Endothelial cell of umbilical vein (primary cell): ENCODE results near the gene LAG3. TPM values are rescaled to one million over a fixed set of nuclear protein-coding genes. Genes with fewer than 3 reads are reported as not detected.

ENCODE experiments used
- BruUV-seq: library from RNA; stranded (reverse); fragments of 400-500 nt; replicated peaks from 2 replicates; lab custom pipeline; 2021; lab: Mats Ljungman, UMichigan
- CTCF ChIA-PET: fragments of 300-600, 350-600 bp; sonication (Branson Sonifier 250); formaldehyde crosslinking; loops from one replicate; lab custom pipeline; 2021; ENCODE audit warnings: antibody characterized with exemption, inconsistent platforms; lab: Charles Lee
- POLR2A ChIA-PET: fragments of 300-600, 350-600 bp; sonication (Branson Sonifier 250); formaldehyde crosslinking; loops from one replicate; lab custom pipeline; 2021; ENCODE audit warnings: antibody characterized with exemption, inconsistent platforms; lab: Charles Lee
- DNase-seq: peaks from one replicate; pipeline ENCODE4 v3.0.0-alpha.2; 2011; ENCODE audit warnings: low read depth, low spot score
- FAIRE-seq: peaks from 2 replicates; lab custom pipeline; 2011; peaks lifted over from hg19 to GRCh38; lab: Jason Lieb, UNC
- H2AFZ ChIP-seq: 2 replicates; pipeline ENCODE4 v1.6.0; 2012; ENCODE audit warnings: low read depth, low read length, control low read depth, inconsistent platforms
- H3K27ac ChIP-seq: 2 replicates; pipeline ENCODE4 v1.5.1; 2011; ENCODE audit warnings: low read depth, mild to moderate bottlenecking, control low read depth, low read length, moderate library complexity; ENCODE audit not compliant: insufficient read depth
- H3K27me3 ChIP-seq, 2 experiments: 2 replicates each; pipeline versions ENCODE4 v1.6.0 to v1.6.1; 2011; ENCODE audit warnings: low read length in 2 of 2, mixed read lengths in 1 of 2; ENCODE audit not compliant: control insufficient read depth in 2 of 2, insufficient read depth in 2 of 2
- H3K36me3 ChIP-seq, 2 experiments: 2 replicates in 1 of 2; 3 replicates in 1 of 2; pipeline ENCODE4 v1.5.1; 2011; ENCODE audit warnings: low read length in 2 of 2, mild to moderate bottlenecking in 1 of 2, moderate library complexity in 1 of 2; ENCODE audit not compliant: control insufficient read depth in 2 of 2, insufficient read depth in 2 of 2; ENCODE audit errors: extremely low read depth in 1 of 2
- H3K4me1 ChIP-seq: 3 replicates; pipeline ENCODE4 v1.5.1; 2011; ENCODE audit warnings: mild to moderate bottlenecking, low read length; ENCODE audit not compliant: control insufficient read depth, insufficient read depth; ENCODE audit errors: extremely low read depth
- H3K4me2 ChIP-seq: 2 replicates; pipeline ENCODE4 v1.6.1; 2011; ENCODE audit warnings: low read length, control low read depth, mixed read lengths; ENCODE audit not compliant: insufficient read depth
- H3K4me3 ChIP-seq, 3 experiments: fragments of 200-600 bp in 1 of 3; sonication (generic), shearing (Covaris generic) in 1 of 3; replicated peaks in 1 of 3; 2 replicates each; pipeline ENCODE4 v1.5.1; 2011 to 2016; ENCODE audit warnings: control low read depth in 3 of 3, low read length in 3 of 3, mild to moderate bottlenecking in 2 of 3, inconsistent platforms in 1 of 3, low read depth in 1 of 3, moderate library complexity in 1 of 3; ENCODE audit not compliant: insufficient read depth in 1 of 3
- H3K79me2 ChIP-seq: 2 replicates; pipeline ENCODE4 v1.6.0; 2012; ENCODE audit warnings: low read length, inconsistent platforms; ENCODE audit not compliant: control insufficient read depth, insufficient read depth
- H3K9ac ChIP-seq: replicated peaks from 2 replicates; pipeline ENCODE3; 2011; ENCODE audit warnings: low read length, control low read depth; ENCODE audit not compliant: insufficient read depth; ENCODE audit errors: extremely low read depth
- H3K9me1 ChIP-seq: replicated peaks from 3 replicates; pipeline ENCODE4 v1.6.0; 2011; ENCODE audit warnings: mild to moderate bottlenecking, low read length; ENCODE audit not compliant: control insufficient read depth, insufficient read depth; ENCODE audit errors: extremely low read depth
- H3K9me3 ChIP-seq: replicated peaks from 2 replicates; pipeline ENCODE4 v1.5.1; 2012; ENCODE audit warnings: low read length, inconsistent platforms; ENCODE audit not compliant: control insufficient read depth, insufficient read depth
- H4K20me1 ChIP-seq: replicated peaks from 2 replicates; pipeline ENCODE3; 2011; ENCODE audit warnings: mild to moderate bottlenecking, low read length; ENCODE audit not compliant: control insufficient read depth, insufficient read depth; ENCODE audit errors: extremely low read depth
- FOS ChIP-seq: IDR thresholded peaks from 2 replicates; pipeline ENCODE4 v1.6.1; 2011; ENCODE audit warnings: mild to moderate bottlenecking, low read length, moderate library complexity, borderline replicate concordance; ENCODE audit not compliant: insufficient read depth
- GATA2 ChIP-seq: IDR thresholded peaks from 2 replicates; pipeline ENCODE4 v1.7.0; 2011; ENCODE audit warnings: low read depth, mild to moderate bottlenecking, moderate library complexity, mixed read lengths, low read length; ENCODE audit not compliant: insufficient read length, insufficient read depth
- JUN ChIP-seq: IDR thresholded peaks from 2 replicates; pipeline ENCODE4 v1.6.1; 2011; ENCODE audit warnings: borderline replicate concordance, low read depth; ENCODE audit not compliant: insufficient read length, insufficient read depth
- MYC ChIP-seq: IDR thresholded peaks from one replicate; pipeline ENCODE4 v1.6.1; 2011; ENCODE audit warnings: mild to moderate bottlenecking, low read depth, low read length
- POLR2A ChIP-seq: IDR thresholded peaks from 2 replicates; pipeline ENCODE4 v1.6.1; 2012; ENCODE audit warnings: low read depth, mild to moderate bottlenecking, control low read depth, low read length
- POLR2AphosphoS5 ChIP-seq: IDR thresholded peaks from 2 replicates; pipeline ENCODE4 v1.6.1; 2012; ENCODE audit warnings: low read depth, mild to moderate bottlenecking, control low read depth, low read length, moderate library complexity; ENCODE audit not compliant: insufficient read depth
- dilution Hi-C: fragments of 300-500 bp; cut with MboI; formaldehyde crosslinking; loops from one replicate; pipeline ENCODE4 v1.15.0; 2019; ENCODE audit warnings: low sequenced_read_pairs; ENCODE audit not compliant: extremely low pct_ligation_motif_present
- intact Hi-C: fragments of 100-400 bp; cut with micrococcal nuclease; formaldehyde crosslinking; loops from one replicate; pipeline ENCODE4 v1.10.0; 2022
- polyA plus RNA-seq, 4 experiments: library from polyadenylated mRNA; depleted of rRNA in 3 of 4; stranded (reverse) in 3 of 4; unstranded in 1 of 4; fragments of >200 nt; gene quantifications; 2 replicates each; pipeline versions ENCODE4 v1.2.1 to v1.2.3, GENCODE V29; 2011 to 2012; ENCODE audit warnings: missing spikeins in 1 of 4
- total RNA-seq: library from RNA; stranded (reverse); gene quantifications from 2 replicates; pipeline ENCODE4 v1.2.3, GENCODE V29; 2021
- TF ChIP-seq, protein P1 (sequence below), 2 donors: IDR thresholded peaks; 1 replicate in 1 of 2; 2 replicates in 1 of 2; pipeline ENCODE4 v1.5.1; 2011; ENCODE audit warnings: low read length in 2 of 2, mild to moderate bottlenecking in 2 of 2, moderate library complexity in 2 of 2, control low read depth in 1 of 2, inconsistent platforms in 1 of 2, low read depth in 1 of 2; ENCODE audit not compliant: insufficient read depth in 1 of 2; ENCODE audit errors: extremely low read depth in 1 of 2
- TF ChIP-seq, protein P2 (sequence below): IDR thresholded peaks from 2 replicates; pipeline ENCODE4 v1.6.1; 2011; ENCODE audit not compliant: insufficient read depth, insufficient read length

The LAG3 gene
- total and polyA plus RNA-seq, 2 donors (not counting 3 experiments of a cell fraction or from before 2014, with no cell fraction given): 1.3 to 3.8 TPM

DNA sequence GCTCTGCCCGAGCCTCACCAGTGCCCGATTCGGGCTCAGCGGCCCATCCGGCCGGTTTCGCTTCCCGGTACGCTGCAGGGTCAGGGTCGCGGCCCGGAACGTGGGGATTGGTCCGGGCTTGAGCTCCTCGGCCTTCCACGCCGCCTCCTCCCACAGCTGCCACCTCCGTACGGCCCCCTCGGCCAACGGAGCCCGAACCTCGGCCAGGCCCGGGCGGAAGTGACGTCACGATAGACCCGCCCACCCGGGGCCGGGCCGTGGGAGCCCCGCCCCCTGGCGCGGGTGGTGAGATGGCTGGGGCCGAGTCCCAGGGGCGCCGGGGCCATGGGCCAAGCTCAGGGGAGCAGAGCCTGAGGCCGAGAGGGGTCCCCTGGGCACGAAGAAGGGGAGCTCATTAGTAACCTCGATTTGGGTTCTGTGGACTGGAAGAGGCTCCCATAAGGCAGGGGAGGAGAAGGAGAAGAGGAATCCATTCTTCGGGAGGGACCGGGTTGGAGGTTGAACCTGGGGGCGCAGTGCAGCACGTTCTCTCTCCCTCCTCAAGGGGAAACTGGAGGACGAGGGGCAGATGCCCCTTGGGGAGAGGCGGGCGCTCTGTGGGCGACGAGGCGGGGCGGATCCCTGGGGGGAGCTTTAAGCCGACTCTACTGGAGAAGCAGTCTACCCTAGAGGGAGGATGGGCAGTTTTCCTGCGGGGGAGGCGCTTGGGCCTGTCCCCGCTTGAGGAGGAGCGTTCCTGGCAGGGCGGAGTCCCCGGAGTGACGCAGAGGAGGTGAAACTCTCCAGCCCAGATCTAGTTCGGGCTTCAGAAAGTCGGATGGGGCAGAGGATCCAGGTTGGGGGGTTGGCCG, 19.2 kb upstream of the LAG3 start, which contains the start of gene MLF2:
Gene MLF2 (minus strand): TSS at position 221 of the 851 bp plus-strand sequence. CDS start 807 bp downstream, outside the sequence.
- DNase-seq (peak; percentile 99), FAIRE-seq (peak; percentile 100)
- H2AFZ ChIP-seq: peak within 1 kb of the TSS; percentile 87
- BruUV-seq: TSS peak; percentile 63
- peaks cover 16% of the 10 kb centered on the region for H3K79me2 ChIP-seq
- H3K36me3 ChIP-seq: peaks cover 16 to 26% of the 10 kb centered on the region in 2 experiments
- H4K20me1 ChIP-seq: no peaks in the 10 kb centered on the region
- H3K9me1 ChIP-seq: no peaks in the 10 kb centered on the region
- peaks cover 10% of the 10 kb centered on the region for H3K4me1 ChIP-seq
- peak within 1 kb of the TSS; percentile 96 for H3K9ac ChIP-seq
- no peaks in the 10 kb centered on the region for H3K9me3 ChIP-seq
- peak within 1 kb of the TSS; percentile 98 for H3K27ac ChIP-seq
- peak within 1 kb of the TSS; percentile 55 for H3K4me2 ChIP-seq
- ChIA-PET POLR2A (interaction anchor here (0.5 to 3.1 kb wide), 15 partner anchors 10 to 328 kb away, joined by 3 to 43 read pairs (median 4); partner anchors contain the start of genes COPS7A, GPR162, PTMS and SPSB2), CTCF (interaction anchor here (0.5 to 6.1 kb wide), 31 partner anchors 10 to 157 kb away, joined by 3 to 234 read pairs (median 9); partner anchors contain the start of genes CD4, CDCA3, COPS7A and GPR162)
- dilution Hi-C loops (no loop called here), intact Hi-C loops (loop anchor here (1.0 kb wide), 8 partner anchors 11 to 119 kb away; partner anchors contain the start of genes CDCA3, COPS7A and ZNF384)
- no peak for TF ChIP-seq JUN
- peak; percentile 62 for TF ChIP-seq POLR2A
- TF ChIP-seq MYC: no peak
- no peak for TF ChIP-seq GATA2
- TF ChIP-seq FOS: no peak
- TF ChIP-seq, protein P1, sequence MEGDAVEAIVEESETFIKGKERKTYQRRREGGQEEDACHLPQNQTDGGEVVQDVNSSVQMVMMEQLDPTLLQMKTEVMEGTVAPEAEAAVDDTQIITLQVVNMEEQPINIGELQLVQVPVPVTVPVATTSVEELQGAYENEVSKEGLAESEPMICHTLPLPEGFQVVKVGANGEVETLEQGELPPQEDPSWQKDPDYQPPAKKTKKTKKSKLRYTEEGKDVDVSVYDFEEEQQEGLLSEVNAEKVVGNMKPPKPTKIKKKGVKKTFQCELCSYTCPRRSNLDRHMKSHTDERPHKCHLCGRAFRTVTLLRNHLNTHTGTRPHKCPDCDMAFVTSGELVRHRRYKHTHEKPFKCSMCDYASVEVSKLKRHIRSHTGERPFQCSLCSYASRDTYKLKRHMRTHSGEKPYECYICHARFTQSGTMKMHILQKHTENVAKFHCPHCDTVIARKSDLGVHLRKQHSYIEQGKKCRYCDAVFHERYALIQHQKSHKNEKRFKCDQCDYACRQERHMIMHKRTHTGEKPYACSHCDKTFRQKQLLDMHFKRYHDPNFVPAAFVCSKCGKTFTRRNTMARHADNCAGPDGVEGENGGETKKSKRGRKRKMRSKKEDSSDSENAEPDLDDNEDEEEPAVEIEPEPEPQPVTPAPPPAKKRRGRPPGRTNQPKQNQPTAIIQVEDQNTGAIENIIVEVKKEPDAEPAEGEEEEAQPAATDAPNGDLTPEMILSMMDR (IDR thresholded peaks at IDR 0.05; ENCODE audit: extremely low read depth in 1 of 2, insufficient read depth in 1 of 2, low read depth in 1 of 2, low read length in 2 of 2): peak in 1 of 2 donors; percentile 98
- TF ChIP-seq, protein P2, sequence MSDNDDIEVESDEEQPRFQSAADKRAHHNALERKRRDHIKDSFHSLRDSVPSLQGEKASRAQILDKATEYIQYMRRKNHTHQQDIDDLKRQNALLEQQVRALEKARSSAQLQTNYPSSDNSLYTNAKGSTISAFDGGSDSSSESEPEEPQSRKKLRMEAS: no peak
- TF ChIP-seq POLR2AphosphoS5: peak; percentile 64
- peak within 1 kb of the TSS; percentile 52 to 76 (median 72) for H3K4me3 ChIP-seq
- H3K27me3 ChIP-seq: no peaks in the 10 kb centered on the region
